Prostate gland (tissue), 2 donors: Measurements from ENCODE around the gene MAGEB10.

Experiments used
- CTCF ChIP-seq, 4 experiments: fragments of 200-600 bp in 2 of 4; fragments of 450-650 bp in 2 of 4; sonication (generic) in 2 of 4; IDR thresholded peaks; 1 replicate in 3 of 4; 2 replicates in 1 of 4; pipeline ENCODE4 v1.5.1; 2016 to 2019; ENCODE audit warnings: antibody characterized with exemption in 4 of 4, mild to moderate bottlenecking in 2 of 4, moderate library complexity in 2 of 4
- POLR2AphosphoS5 ChIP-seq: sonication (generic); formaldehyde crosslinking; IDR thresholded peaks from one replicate; pipeline ENCODE4 v1.6.1; 2017; ENCODE audit warnings: antibody characterized with exemption

GRCh38 chrX:27775984-27776383 is 31.8 kb upstream of the MAGEB10 start:
- TF ChIP-seq CTCF (IDR thresholded peaks at IDR 0.05) (no peak), POLR2AphosphoS5 (no peak)
